Measurements from ENCODE around the gene OR2T1.
"Not testable (repeated sequence)": the region's sequence is repeated elsewhere in the genome, so short reads cannot be mapped to it uniquely, and the experiment has no call there.

Gene OR2T1

GRCh38 chr1:248438668-248439067, 35.8 kb downstream of the OR2T1 start:
- not testable (repeated sequence) for DNase-seq

DNA sequence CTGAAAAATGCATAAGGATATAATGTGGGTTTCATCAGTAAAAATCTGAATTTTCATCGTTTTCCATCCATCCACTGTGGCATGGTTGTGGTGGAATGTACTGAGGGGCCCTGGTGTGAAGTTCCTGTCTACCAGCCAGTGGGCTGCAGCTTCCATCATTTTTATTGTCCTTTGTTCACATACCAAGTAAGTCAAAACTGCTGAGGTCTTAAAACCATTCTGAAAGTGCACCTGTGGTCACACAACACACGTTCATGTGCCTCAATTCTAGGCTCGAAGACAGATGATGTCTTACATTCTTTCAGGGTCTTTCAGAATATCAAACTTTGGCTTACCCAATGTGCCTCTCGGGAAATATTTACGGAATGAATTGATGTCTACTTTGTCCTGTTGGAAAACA, 36.4 kb downstream of the OR2T1 start:
- DNase-seq, result not testable (repeated sequence)

GRCh38 chr1:248442500-248443277, 39.8 kb downstream of the OR2T1 start:
- DNase-seq, result not testable (repeated sequence)

- DNase-seq, result not testable (repeated sequence)
Measured at GRCh38 chr1:248444603-248445002, 41.8 kb downstream of the OR2T1 start.

GRCh38 chr1:248445399-248445798, 42.6 kb downstream of the OR2T1 start, which contains the start of gene OR2T2:
TSS of gene OR2T2 (plus strand) at chr1:248445637. CDS start at chr1:248452798, 7,161 bp downstream.
- not testable (repeated sequence) for DNase-seq

DNA sequence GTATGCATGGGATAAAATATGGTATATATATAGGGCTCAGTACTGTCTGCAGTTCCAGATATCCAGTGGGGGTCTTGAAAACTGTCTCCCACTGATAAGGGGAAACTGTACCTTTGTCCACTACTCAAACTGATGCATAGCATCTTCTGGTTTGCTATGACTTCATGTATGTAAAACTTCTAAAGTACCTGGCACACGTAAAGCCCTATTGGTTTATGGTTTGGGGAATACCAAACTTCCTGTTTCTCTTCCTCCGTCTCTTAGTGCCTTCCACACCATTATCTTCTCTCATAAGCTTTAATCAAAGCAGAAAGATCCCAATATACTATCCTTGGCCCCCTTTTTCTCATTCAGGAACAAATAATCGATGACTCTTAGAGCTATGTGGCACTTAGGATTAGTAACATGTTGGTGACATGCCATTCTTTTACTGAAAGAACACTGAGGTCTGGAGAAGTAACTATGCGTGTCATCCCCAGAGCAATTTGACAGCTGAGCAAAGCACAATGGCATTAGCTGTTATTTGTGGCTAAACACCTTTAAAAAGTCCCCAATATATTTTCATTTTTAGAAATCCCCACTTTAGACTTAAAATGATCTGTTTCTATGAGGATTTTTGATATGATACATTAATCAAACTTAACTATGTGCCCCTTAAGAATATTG, 45.7 kb downstream of the OR2T1 start:
- not testable (repeated sequence) for DNase-seq

- DNase-seq, result not testable (repeated sequence)
Measured at GRCh38 chr1:248449821-248450465, 47.1 kb downstream of the OR2T1 start.

DNA sequence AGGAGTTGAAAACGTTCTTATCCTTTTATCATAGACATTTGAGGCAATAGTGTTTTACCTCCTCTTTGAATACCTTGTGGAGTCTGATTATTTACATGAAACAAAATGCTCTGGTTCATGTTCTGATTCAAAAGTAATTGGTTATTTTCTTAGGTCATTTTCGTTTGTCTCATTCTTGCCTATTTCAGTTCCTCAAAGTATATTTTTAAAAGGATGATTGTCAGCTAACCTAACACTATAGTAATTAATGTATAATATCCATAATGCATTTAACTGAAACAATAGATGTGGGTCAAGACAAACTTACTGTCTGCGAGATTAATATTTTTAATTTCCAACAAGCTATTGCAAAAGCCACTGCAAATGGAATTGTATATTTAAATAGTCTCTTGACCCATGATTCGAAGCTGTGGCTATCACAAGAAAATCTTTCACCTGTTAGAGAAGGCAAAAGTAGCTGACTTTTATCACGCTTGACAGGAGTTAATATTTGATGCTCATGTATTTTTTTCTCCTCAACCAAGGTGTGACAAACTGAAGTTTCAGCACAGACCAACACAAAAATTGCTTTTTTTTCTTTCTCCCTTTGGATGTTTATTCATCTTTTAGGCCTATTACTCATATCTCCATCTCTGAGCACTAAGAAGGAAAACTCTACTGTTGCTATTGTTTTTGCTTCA, 47.8 kb downstream of the OR2T1 start:
- not testable (repeated sequence) for DNase-seq

DNA sequence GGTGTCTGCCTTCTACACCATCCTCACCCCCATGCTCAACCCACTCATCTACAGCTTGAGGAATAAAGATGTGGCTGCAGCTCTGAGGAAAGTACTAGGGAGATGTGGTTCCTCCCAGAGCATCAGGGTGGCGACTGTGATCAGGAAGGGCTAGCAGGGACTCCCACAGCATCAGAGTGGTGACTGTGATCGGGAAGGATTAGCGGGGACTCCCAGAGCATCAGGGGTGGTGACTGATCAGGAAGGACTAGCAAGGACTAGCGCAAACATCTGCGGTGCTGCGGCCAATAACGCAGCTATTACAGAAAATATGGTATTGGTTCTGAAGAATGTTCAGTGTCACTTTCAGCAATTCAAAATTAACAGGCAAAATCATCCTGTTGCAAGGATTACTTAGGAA, 50.8 kb downstream of the OR2T1 start:
- DNase-seq, result not testable (repeated sequence)

DNA sequence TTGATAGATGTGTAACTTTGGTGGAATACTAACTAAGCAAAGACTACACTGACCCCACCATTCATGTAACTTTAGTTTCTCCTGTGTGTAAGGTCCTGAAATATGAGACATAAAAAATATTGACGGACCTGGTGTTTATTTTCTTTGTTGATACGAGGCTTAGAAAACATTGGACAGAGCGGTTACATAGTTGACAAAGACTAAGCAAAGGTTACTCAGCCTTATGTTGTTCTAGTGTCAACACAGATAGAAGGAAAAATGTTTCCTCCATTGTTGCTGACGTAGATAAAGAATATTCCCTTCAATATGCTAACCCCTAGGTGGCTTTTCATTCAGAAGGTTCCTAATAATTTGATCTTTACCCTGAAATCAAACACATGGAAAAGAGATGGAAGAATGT, 52.2 kb downstream of the OR2T1 start:
- DNase-seq, result not testable (repeated sequence)

DNA sequence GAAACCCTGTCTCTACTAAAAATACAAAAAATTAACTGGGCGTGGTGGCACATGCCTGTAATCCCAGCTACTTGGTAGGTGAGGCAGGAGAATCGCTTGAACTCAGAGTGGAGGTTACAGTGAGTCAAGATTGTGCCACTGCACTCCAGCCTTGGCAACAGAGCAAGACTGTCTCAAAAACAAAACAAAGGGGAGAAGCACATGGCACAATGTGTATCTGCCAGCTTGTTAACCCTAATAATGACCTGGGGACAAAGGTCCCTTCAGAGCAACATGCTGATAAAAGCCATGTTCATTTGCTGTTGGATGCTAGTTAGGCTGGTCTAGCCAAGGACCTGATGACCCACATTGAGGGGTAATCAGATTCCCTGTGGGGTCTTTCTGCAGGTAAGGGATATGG, 53.8 kb downstream of the OR2T1 start:
- not testable (repeated sequence) for DNase-seq
